Esophagus mucosa (tissue), 1 donor: Measurements from ENCODE around the gene RAN. TPM values are rescaled to one million over a fixed set of nuclear protein-coding genes. Genes with fewer than 3 reads are reported as not detected.

Experiments
- total RNA-seq: library from RNA; stranded (reverse); gene quantifications from one replicate; pipeline ENCODE4 v1.2.4, GENCODE V29; 2023
- donor health status: DM: yes; HTN: yes; CAD: no.

The RAN gene
- total RNA-seq, 1 donor from 2014 or later: 693 TPM

Other genes starting within 250 kb of the RAN start
- 2.3 TPM for gene RIMBP2, start 155.8 kb upstream of the RAN start, total RNA-seq
- gene STX2, start 32.8 kb upstream of the RAN start, total RNA-seq: 1.8 TPM
- gene ADGRD1, start 81.8 kb downstream of the RAN start, total RNA-seq: 2.5 TPM